ENCODE measurements around the gene GIPC3. TPM values are rescaled to one million over a fixed set of nuclear protein-coding genes. Genes with fewer than 3 reads are reported as not detected.
A peak's percentile ranks its signal among the peaks of the same experiment; 100 is the strongest.

GIPC3 gene
- total RNA-seq, 6 donors from 2014 or later: 0.91 to 5.2 (median 1.4) TPM

GRCh38 chr19:3604227-3604986, 19.1 kb downstream of the GIPC3 start:
- Histone ChIP-seq H3K27me3 (no peaks in the 10 kb centered on the region), H3K4me3 (peak overlapping the region in 3 of 4 donors; percentile 2 to 63 (median 58)), H3K9me3 (no peaks in the 10 kb centered on the region), H3K36me3 (peaks cover 0 to 5% (median 0%) of the 10 kb centered on the region in 4 donors), H3K27ac (peak overlapping the region in 3 of 4 donors; percentile 4 to 61 (median 38)), H3K4me1 (peaks cover 43 to 57% (median 50%) of the 10 kb centered on the region in 4 donors)
- WGBS, 2 donors: 69 to 73% methylated on average over 7 to 23 of the region's 27 CpGs
- no peak for TF ChIP-seq POLR2AphosphoS5 (IDR thresholded peaks at IDR 0.05)
- TF ChIP-seq EP300 (IDR thresholded peaks at IDR 0.05): no peak
- TF ChIP-seq POLR2A (IDR thresholded peaks at IDR 0.05): no peak
- no peak for TF ChIP-seq CTCF (IDR thresholded peaks at IDR 0.05)
- DNase-seq (no peak), ATAC-seq (ENCODE audit: low FRiP score in 2 of 2) (no peak)

GRCh38 chr19:3604987-3605343, 19.7 kb downstream of the GIPC3 start:
- H3K4me1 ChIP-seq: peaks cover 44 to 62% (median 50%) of the 10 kb centered on the region in 4 donors
- H3K27me3 ChIP-seq: no peaks in the 10 kb centered on the region
- 41% methylated on average over 10 of the region's 11 CpGs; no CpG with 5 or more reads in 1 of the 2 donors for WGBS, 2 donors

GRCh38 chr19:3605361-3605760, 20.1 kb downstream of the GIPC3 start:
- peak overlapping the region in 3 of 4 donors; percentile 57 to 63 (median 58) for H3K4me3 ChIP-seq
- peak overlapping the region in 1 of 4 donors; percentile 4 for H3K27ac ChIP-seq
- ATAC-seq (ENCODE audit: low FRiP score in 2 of 2): no peak
- H3K9me3 ChIP-seq: no peaks in the 10 kb centered on the region
- WGBS, 2 donors: 28 to 44% methylated on average over 3 of the region's 3 CpGs
- DNase-seq: no peak
- H3K27me3 ChIP-seq: no peaks in the 10 kb centered on the region
- TF ChIP-seq CTCF (IDR thresholded peaks at IDR 0.05) (no peak), POLR2A (IDR thresholded peaks at IDR 0.05) (no peak), POLR2AphosphoS5 (IDR thresholded peaks at IDR 0.05) (no peak), EP300 (IDR thresholded peaks at IDR 0.05) (no peak)
- H3K4me1 ChIP-seq: peaks cover 44 to 63% (median 50%) of the 10 kb centered on the region in 4 donors
- H3K36me3 ChIP-seq: peaks cover 0 to under 1% (median 0%) of the 10 kb centered on the region in 4 donors

More at GRCh38 chr19:3604987-3605343, 19.7 kb downstream of the GIPC3 start:
- H3K9me3 ChIP-seq: no peaks in the 10 kb centered on the region
- peak overlapping the region in 3 of 4 donors; percentile 4 to 59 (median 38) for H3K27ac ChIP-seq
- no peak for TF ChIP-seq POLR2AphosphoS5 (IDR thresholded peaks at IDR 0.05)
- TF ChIP-seq EP300 (IDR thresholded peaks at IDR 0.05): no peak
- TF ChIP-seq CTCF (IDR thresholded peaks at IDR 0.05): no peak
- no peak for TF ChIP-seq POLR2A (IDR thresholded peaks at IDR 0.05)
- DNase-seq (no peak), ATAC-seq (ENCODE audit: low FRiP score in 2 of 2) (no peak)
- H3K36me3 ChIP-seq: peaks cover 0 to 5% (median 0%) of the 10 kb centered on the region in 4 donors
- H3K4me3 ChIP-seq: peak overlapping the region in 3 of 4 donors; percentile 2 to 63 (median 58)

GRCh38 chr19:3605770-3606169, 20.5 kb downstream of the GIPC3 start:
- Histone ChIP-seq H3K36me3 (peaks cover 0 to 2% (median under 1%) of the 10 kb centered on the region in 4 donors), H3K27ac (peak overlapping the region in 3 of 4 donors; percentile 78 to 90 (median 81)), H3K9me3 (no peaks in the 10 kb centered on the region), H3K4me3 (peak overlapping the region; percentile 57 to 63 (median 60)), H3K27me3 (no peaks in the 10 kb centered on the region), H3K4me1 (peaks cover 44 to 63% (median 50%) of the 10 kb centered on the region in 4 donors)
- no peak for TF ChIP-seq POLR2A (IDR thresholded peaks at IDR 0.05)
- no peak for TF ChIP-seq CTCF (IDR thresholded peaks at IDR 0.05)
- no peak for TF ChIP-seq EP300 (IDR thresholded peaks at IDR 0.05)
- no peak for TF ChIP-seq POLR2AphosphoS5 (IDR thresholded peaks at IDR 0.05)
- ATAC-seq (ENCODE audit: low FRiP score in 2 of 2) (no peak), DNase-seq (no peak)
- 49 to 52% methylated on average over 5 of the region's 5 CpGs for WGBS, 2 donors
